T-helper 17 cell (primary cell): ENCODE measurements around the gene DENND1A. TPM values are rescaled to one million over a fixed set of nuclear protein-coding genes. Genes with fewer than 3 reads are reported as not detected.

ENCODE experiments used
- ATAC-seq: fragments of 150-1000 bp; cut with Tn5 transposase; 2 replicates; pipeline ENCODE4 v1.10.0; 2021; ENCODE audit warnings: mild to moderate bottlenecking, moderate library complexity
- DNase-seq, 3 donors: peaks; one replicate each; pipeline versions ENCODE4 v3.0.0 to v3.0.0-alpha.2; 2020 to 2021
- H3K9me3 ChIP-seq: one replicate; pipeline ENCODE4 v1.7.0; 2013; ENCODE audit warnings: low read length, mild to moderate bottlenecking; ENCODE audit not compliant: control insufficient read depth, poor library complexity, severe bottlenecking
- H3K27ac Mint-ChIP-seq: one replicate; pipeline ENCODE4 v1.8.0; 2022; ENCODE audit warnings: mild to moderate bottlenecking, moderate library complexity, mixed read lengths
- H3K27me3 Mint-ChIP-seq: one replicate; pipeline ENCODE4 v1.8.0; 2022; ENCODE audit warnings: mixed read lengths
- H3K36me3 Mint-ChIP-seq: one replicate; pipeline ENCODE4 v1.8.0; 2022; ENCODE audit warnings: low read depth, mixed read lengths
- H3K4me1 Mint-ChIP-seq: one replicate; pipeline ENCODE4 v1.8.0; 2022; ENCODE audit warnings: mild to moderate bottlenecking, mixed read lengths
- H3K4me3 Mint-ChIP-seq: one replicate; pipeline ENCODE4 v1.8.0; 2022; ENCODE audit warnings: mild to moderate bottlenecking, moderate library complexity, mixed read lengths
- total RNA-seq, 4 donors: library from RNA in 2 of 4; stranded (reverse) in 2 of 4; gene quantifications; one replicate each; pipeline ENCODE4 v1.2.3 and lab custom pipeline; 2022 to 2026

The DENND1A gene
- total RNA-seq, 2 donors from 2014 or later = 19.9 to 21.1 TPM

- DNase-seq = no peak
- Mint-ChIP-seq H3K27ac (no peak overlapping the region), H3K4me1 (peaks cover 3% of the 10 kb centered on the region), H3K36me3 (no peaks in the 10 kb centered on the region), H3K4me3 (no peak overlapping the region), H3K27me3 (no peaks in the 10 kb centered on the region)
- no peaks in the 10 kb centered on the region for H3K9me3 ChIP-seq
- no peak for ATAC-seq
Observed at GRCh38 chr9:123480096-123480495, 449.8 kb downstream of the DENND1A start.

- H3K27me3 Mint-ChIP-seq = no peaks in the 10 kb centered on the region
- no peak overlapping the region for H3K4me3 Mint-ChIP-seq
- H3K9me3 ChIP-seq = no peaks in the 10 kb centered on the region
- no peak for DNase-seq
- no peak overlapping the region for H3K27ac Mint-ChIP-seq
- H3K36me3 Mint-ChIP-seq = no peaks in the 10 kb centered on the region
- H3K4me1 Mint-ChIP-seq = peaks cover 3% of the 10 kb centered on the region
- no peak for ATAC-seq
Observed at GRCh38 chr9:123478967-123479602, 450.8 kb downstream of the DENND1A start.

GRCh38 chr9:123478160-123478559 lies 451.8 kb downstream of the DENND1A start:
- no peaks in the 10 kb centered on the region for H3K36me3 Mint-ChIP-seq
- DNase-seq = no peak

GRCh38 chr9:123475407-123475806 lies 454.5 kb downstream of the DENND1A start:
- Mint-ChIP-seq H3K4me3 (no peak overlapping the region), H3K27me3 (no peaks in the 10 kb centered on the region), H3K36me3 (no peaks in the 10 kb centered on the region), H3K27ac (no peak overlapping the region), H3K4me1 (peaks cover 2% of the 10 kb centered on the region)
- H3K9me3 ChIP-seq = no peaks in the 10 kb centered on the region
- ATAC-seq (no peak), DNase-seq (no peak)

More at GRCh38 chr9:123478160-123478559, 451.8 kb downstream of the DENND1A start:
- ATAC-seq = no peak
- H3K27ac Mint-ChIP-seq = no peak overlapping the region
- no peaks in the 10 kb centered on the region for H3K9me3 ChIP-seq
- H3K27me3 Mint-ChIP-seq = no peaks in the 10 kb centered on the region
- H3K4me3 Mint-ChIP-seq = no peak overlapping the region
- peaks cover 3% of the 10 kb centered on the region for H3K4me1 Mint-ChIP-seq

GRCh38 chr9:123472862-123473614 lies 456.9 kb downstream of the DENND1A start:
- ATAC-seq = no peak
- no peak for DNase-seq
- no peaks in the 10 kb centered on the region for H3K4me1 Mint-ChIP-seq
- no peak overlapping the region for H3K4me3 Mint-ChIP-seq
- H3K27ac Mint-ChIP-seq = no peak overlapping the region
- H3K9me3 ChIP-seq = no peaks in the 10 kb centered on the region
- H3K36me3 Mint-ChIP-seq = no peaks in the 10 kb centered on the region
- no peaks in the 10 kb centered on the region for H3K27me3 Mint-ChIP-seq

- H3K9me3 ChIP-seq = no peaks in the 10 kb centered on the region
- no peak overlapping the region for H3K27ac Mint-ChIP-seq
- DNase-seq = no peak
- no peak overlapping the region for H3K4me3 Mint-ChIP-seq
- no peaks in the 10 kb centered on the region for H3K27me3 Mint-ChIP-seq
- H3K4me1 Mint-ChIP-seq = no peaks in the 10 kb centered on the region
- H3K36me3 Mint-ChIP-seq = no peaks in the 10 kb centered on the region
- ATAC-seq = no peak
Observed at GRCh38 chr9:123471843-123472570, 457.9 kb downstream of the DENND1A start.

GRCh38 chr9:123470991-123471770 lies 458.7 kb downstream of the DENND1A start:
- no peaks in the 10 kb centered on the region for H3K27me3 Mint-ChIP-seq
- H3K9me3 ChIP-seq = no peaks in the 10 kb centered on the region
- no peak for DNase-seq
- H3K36me3 Mint-ChIP-seq = no peaks in the 10 kb centered on the region
- H3K4me1 Mint-ChIP-seq = no peaks in the 10 kb centered on the region
- H3K4me3 Mint-ChIP-seq = no peak overlapping the region
- no peak for ATAC-seq
- H3K27ac Mint-ChIP-seq = no peak overlapping the region

- Mint-ChIP-seq H3K4me3 (no peak overlapping the region), H3K27ac (no peak overlapping the region), H3K27me3 (no peaks in the 10 kb centered on the region), H3K4me1 (no peaks in the 10 kb centered on the region), H3K36me3 (no peaks in the 10 kb centered on the region)
- no peak for DNase-seq
- no peak for ATAC-seq
- H3K9me3 ChIP-seq = no peaks in the 10 kb centered on the region
Observed at GRCh38 chr9:123470121-123470782, 459.7 kb downstream of the DENND1A start.

GRCh38 chr9:123469282-123469681 lies 460.6 kb downstream of the DENND1A start:
- DNase-seq = no peak
- ATAC-seq = no peak
- Mint-ChIP-seq H3K4me3 (no peak overlapping the region), H3K36me3 (no peaks in the 10 kb centered on the region), H3K27me3 (no peaks in the 10 kb centered on the region), H3K27ac (no peak overlapping the region), H3K4me1 (no peaks in the 10 kb centered on the region)
- no peaks in the 10 kb centered on the region for H3K9me3 ChIP-seq

GRCh38 chr9:123468541-123468940 lies 461.4 kb downstream of the DENND1A start:
- ATAC-seq = no peak
- Mint-ChIP-seq H3K4me3 (no peak overlapping the region), H3K27me3 (no peaks in the 10 kb centered on the region), H3K36me3 (no peaks in the 10 kb centered on the region), H3K4me1 (no peaks in the 10 kb centered on the region), H3K27ac (no peak overlapping the region)
- H3K9me3 ChIP-seq = no peaks in the 10 kb centered on the region
- no peak for DNase-seq

- H3K27ac Mint-ChIP-seq = no peak overlapping the region
- no peaks in the 10 kb centered on the region for H3K9me3 ChIP-seq
- no peak for ATAC-seq
- DNase-seq = no peak
- no peaks in the 10 kb centered on the region for H3K27me3 Mint-ChIP-seq
- peaks cover 8% of the 10 kb centered on the region for H3K36me3 Mint-ChIP-seq
- peaks cover 7% of the 10 kb centered on the region for H3K4me1 Mint-ChIP-seq
- no peak overlapping the region for H3K4me3 Mint-ChIP-seq
Observed at GRCh38 chr9:123465304-123465703, 464.6 kb downstream of the DENND1A start.

GRCh38 chr9:123460091-123460490 lies 469.8 kb downstream of the DENND1A start:
- Mint-ChIP-seq H3K4me1 (peaks cover 10% of the 10 kb centered on the region), H3K27me3 (no peaks in the 10 kb centered on the region), H3K36me3 (peaks cover 12% of the 10 kb centered on the region), H3K27ac (peak overlapping the region; percentile 24), H3K4me3 (no peak overlapping the region)
- DNase-seq = no peak
- ATAC-seq = no peak
- no peaks in the 10 kb centered on the region for H3K9me3 ChIP-seq
